Measurements from ENCODE around the gene CROCC2.
A peak's percentile ranks its signal among the peaks of the same experiment; 100 is the strongest.

The CROCC2 gene

GRCh38 chr2:241009601-241010530, 103.7 kb downstream of the CROCC2 start:
- peak; percentile 33 for DNase-seq (ENCODE audit: low spot score)
- TF ChIP-seq CTCF (conservative IDR thresholded peaks at IDR 0.05; ENCODE audit: low read depth), result no peak
- peak overlapping the region; percentile 92 for H3K27ac ChIP-seq
- CTCF ChIA-PET, result interaction anchor here (0.6 to 0.8 kb wide), 3 partner anchors 30 to 118 kb away, joined by 3 to 5 read pairs (median 3); no protein-coding TSS in a partner anchor
- POLR2A ChIA-PET (ENCODE audit: low non-redundant PET), result no interaction called here

- POLR2A ChIA-PET (ENCODE audit: low non-redundant PET), result no interaction called here
- peak overlapping the region; percentile 92 for H3K27ac ChIP-seq
- TF ChIP-seq CTCF (conservative IDR thresholded peaks at IDR 0.05; ENCODE audit: low read depth), result no peak
- CTCF ChIA-PET, result interaction anchor here (0.6 kb wide), 1 partner anchor 29 kb away, joined by 3 read pairs; no protein-coding TSS in a partner anchor
- DNase-seq (ENCODE audit: low spot score), result no peak
Measured at GRCh38 chr2:241010531-241011295, 104.6 kb downstream of the CROCC2 start.

- CTCF ChIA-PET, result no interaction called here
- DNase-seq (ENCODE audit: low spot score), result no peak
- no peak overlapping the region for H3K27ac ChIP-seq
- POLR2A ChIA-PET (ENCODE audit: low non-redundant PET), result no interaction called here
- no peak for TF ChIP-seq CTCF (conservative IDR thresholded peaks at IDR 0.05; ENCODE audit: low read depth)
Measured at GRCh38 chr2:241011296-241011600, 105.1 kb downstream of the CROCC2 start.

GRCh38 chr2:241011751-241012510, 105.8 kb downstream of the CROCC2 start:
- DNase-seq (ENCODE audit: low spot score), result no peak
- ChIA-PET CTCF (no interaction called here), POLR2A (ENCODE audit: low non-redundant PET) (no interaction called here)
- TF ChIP-seq CTCF (conservative IDR thresholded peaks at IDR 0.05; ENCODE audit: low read depth), result no peak
- H3K27ac ChIP-seq, result no peak overlapping the region

GRCh38 chr2:241014224-241014623, 108.1 kb downstream of the CROCC2 start:
- no peak for TF ChIP-seq CTCF (conservative IDR thresholded peaks at IDR 0.05; ENCODE audit: low read depth)
- H3K27ac ChIP-seq, result no peak overlapping the region
- POLR2A ChIA-PET (ENCODE audit: low non-redundant PET), result no interaction called here
- CTCF ChIA-PET, result interaction anchor here (0.5 kb wide), 1 partner anchor 368 kb away, joined by 3 read pairs; no protein-coding TSS in a partner anchor
- no peak for DNase-seq (ENCODE audit: low spot score)

GRCh38 chr2:241014764-241015163, 108.6 kb downstream of the CROCC2 start:
- DNase-seq (ENCODE audit: low spot score), result no peak
- CTCF ChIA-PET, result no interaction called here
- POLR2A ChIA-PET (ENCODE audit: low non-redundant PET), result no interaction called here

More at GRCh38 chr2:241014764-241015163, 108.6 kb downstream of the CROCC2 start:
- TF ChIP-seq CTCF (conservative IDR thresholded peaks at IDR 0.05; ENCODE audit: low read depth), result no peak
- H3K27ac ChIP-seq, result no peak overlapping the region

All from RWPE1 (cell line).